Astrocyte of the spinal cord (primary cell): Measurements from ENCODE around the gene TRPC3.

Experiments
- DNase-seq: peaks from one replicate; pipeline ENCODE4 v3.0.0; 2011; ENCODE audit warnings: low read depth, low spot score
- H3K4me3 ChIP-seq: 2 replicates; pipeline ENCODE4 v1.5.1; 2011; ENCODE audit warnings: low read depth, mild to moderate bottlenecking, low read length, moderate library complexity
- CTCF ChIP-seq: IDR thresholded peaks from 2 replicates; pipeline ENCODE4 v1.5.1; 2012; ENCODE audit warnings: low read depth, mild to moderate bottlenecking, low read length, inconsistent platforms
- in situ Hi-C: cut with HindIII; loops from 2 replicates; pipeline ENCODE4 v1.10.0; 2017; ENCODE audit warnings: low sequenced_read_pairs

Gene TRPC3

GRCh38 chr4:121952290-121952689 lies 430 bp upstream of the TRPC3 start:
- TF ChIP-seq CTCF, result no peak
- H3K4me3 ChIP-seq, result peak overlapping the region; percentile 57
- no peak for DNase-seq
- in situ Hi-C loops, result no loop called here

DNA sequence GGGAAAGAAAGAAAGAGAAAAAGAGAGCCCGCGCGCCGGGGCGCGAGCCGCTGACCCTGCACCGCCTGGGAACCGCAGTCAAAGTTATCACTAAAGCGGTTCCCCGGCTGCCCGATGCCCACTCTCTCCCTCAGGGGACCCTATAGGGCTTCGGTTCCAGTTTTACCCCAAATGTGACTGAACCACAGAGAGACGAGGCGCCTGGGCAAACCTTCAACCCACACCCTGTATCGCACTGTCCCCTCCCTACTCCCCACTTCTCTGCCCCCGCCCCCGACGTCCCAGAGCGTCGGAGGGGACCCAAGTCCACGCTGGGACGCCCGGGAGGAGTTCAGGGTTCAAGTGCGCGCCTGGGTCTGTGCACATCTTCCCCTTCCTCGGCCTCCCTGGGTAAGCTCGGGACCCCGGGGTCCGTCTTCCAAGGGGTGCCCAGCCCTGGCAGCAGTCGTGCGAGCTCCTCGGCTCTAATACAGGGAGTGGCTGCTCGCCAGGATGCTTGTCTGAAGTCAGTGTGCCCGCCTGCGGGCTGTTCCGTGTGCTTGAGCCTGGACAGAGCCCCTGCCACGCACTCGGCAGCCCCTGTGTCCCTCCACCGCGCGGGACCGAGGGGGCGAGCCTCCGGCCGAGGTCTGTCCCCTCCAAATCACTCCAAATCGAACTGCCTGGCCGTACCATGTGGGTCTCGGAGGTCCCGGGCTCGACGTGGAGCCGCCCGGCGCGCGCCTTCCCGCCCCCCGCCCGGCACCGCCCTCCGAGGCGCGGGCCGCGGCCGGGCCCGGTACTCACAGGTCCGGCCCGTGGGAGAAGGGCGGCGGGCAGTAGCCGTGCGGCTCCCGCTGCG lies 960 bp downstream of the TRPC3 start:
- in situ Hi-C loops, result no loop called here
- TF ChIP-seq CTCF, result no peak
- DNase-seq, result peak; percentile 16
- H3K4me3 ChIP-seq, result peak overlapping the region; percentile 57

- H3K4me3 ChIP-seq, result peak overlapping the region; percentile 57
- in situ Hi-C loops, result no loop called here
- peak; percentile 70 for DNase-seq
- peak; percentile 80 for TF ChIP-seq CTCF
These were observed 1.6 kb downstream of the TRPC3 start for GRCh38 chr4:121950212-121950679.

- no peak for DNase-seq
- no peak for TF ChIP-seq CTCF
- H3K4me3 ChIP-seq, result no peak overlapping the region
- in situ Hi-C loops, result no loop called here
These were observed 5.2 kb downstream of the TRPC3 start for GRCh38 chr4:121946644-121947043.

GRCh38 chr4:121943941-121944340 lies 7.9 kb downstream of the TRPC3 start:
- peak; percentile 35 for TF ChIP-seq CTCF
- DNase-seq, result no peak
- in situ Hi-C loops, result no loop called here
- H3K4me3 ChIP-seq, result no peak overlapping the region

DNA sequence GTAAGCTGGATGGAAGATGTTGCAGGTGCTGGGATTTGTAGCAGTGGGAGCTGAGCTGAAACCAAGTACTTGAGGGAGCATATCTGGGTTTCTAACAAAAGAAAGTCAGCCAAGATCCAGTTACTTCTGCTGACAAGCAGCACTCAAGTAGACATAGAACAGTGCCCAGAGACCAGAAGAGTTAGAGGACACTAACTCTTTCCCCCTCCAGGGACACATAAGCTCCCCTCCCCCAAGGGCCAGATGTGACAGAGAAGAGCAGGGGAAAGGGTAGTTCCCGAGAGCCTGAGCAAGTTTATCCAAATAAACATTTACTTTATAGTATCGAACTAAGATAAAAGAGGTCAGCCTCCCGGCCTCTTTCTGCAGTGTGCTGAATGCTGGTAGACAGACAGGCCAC lies 12.2 kb downstream of the TRPC3 start:
- TF ChIP-seq CTCF, result no peak
- DNase-seq, result no peak
- in situ Hi-C loops, result no loop called here
- no peak overlapping the region for H3K4me3 ChIP-seq
